A549 (cell line): Measurements from ENCODE around the gene C2orf68. TPM values are rescaled to one million over a fixed set of nuclear protein-coding genes. Genes with fewer than 3 reads are reported as not detected.

Experiments used
- ATAC-seq, 2 experiments: fragments of 200-7000 bp in 1 of 2; fragments of >200 bp in 1 of 2; cut with Nextera tagmentation in 1 of 2; cut with Tn5 transposase in 1 of 2; 3 replicates each; pipeline versions ENCODE4 v1.8.0 to v1.9.1; 2018 to 2020; ENCODE audit warnings: mild to moderate bottlenecking in 1 of 2, moderate library complexity in 1 of 2
- CTCF ChIA-PET: fragments of 300-600 bp; sonication (Branson Sonifier 250); formaldehyde crosslinking; extraction: SDS; loops from one replicate; lab custom pipeline; 2021; ENCODE audit warnings: antibody characterized with exemption, inconsistent platforms; lab: Yijun Ruan, JAX
- POLR2A ChIA-PET: fragments of 350-600 bp; formaldehyde crosslinking; extraction: SDS; loops from one replicate; lab custom pipeline; 2021; ENCODE audit warnings: antibody characterized with exemption, inconsistent platforms; lab: Yijun Ruan, JAX
- DNase-seq, 2 experiments: peaks; one replicate each; pipeline versions ENCODE4 v3.0.0 to v3.0.0-alpha.2; 2011 to 2016; ENCODE audit warnings: low read depth in 1 of 2, low spot score in 1 of 2
- FAIRE-seq: peaks from 2 replicates; lab custom pipeline; 2011; peaks lifted over from hg19 to GRCh38; lab: Jason Lieb, UNC
- H3K27ac ChIP-seq, 2 experiments: fragments of >200 bp; sonication (Bioruptor Twin); formaldehyde crosslinking; 3 replicates each; pipeline ENCODE4 v1.5.1; 2016 to 2017
- H3K4me1 ChIP-seq: fragments of >200 bp; sonication (Bioruptor Twin); formaldehyde crosslinking; 3 replicates; pipeline ENCODE4 v1.6.1; 2016
- H3K4me2 ChIP-seq: fragments of >200 bp; sonication (Bioruptor Twin); formaldehyde crosslinking; 3 replicates; pipeline ENCODE4 v1.6.1; 2016
- H3K4me3 ChIP-seq: fragments of >200 bp; sonication (Bioruptor Twin); formaldehyde crosslinking; 3 replicates; pipeline ENCODE4 v1.5.1; 2016
- H3K9me3 ChIP-seq: fragments of >200 bp; sonication (Bioruptor Twin); formaldehyde crosslinking; 3 replicates; pipeline ENCODE4 v1.6.1; 2016
- CEBPB ChIP-seq, 2 experiments: fragments of >200 bp in 1 of 2; sonication (Bioruptor Twin) in 1 of 2; formaldehyde crosslinking in 1 of 2; IDR thresholded peaks; 2 replicates each; pipeline ENCODE4 v1.6.1; 2012 to 2016
- E2F6 ChIP-seq: IDR thresholded peaks from 2 replicates; pipeline ENCODE4 v1.6.1; 2012; ENCODE audit warnings: low read depth, borderline replicate concordance
- ESRRA ChIP-seq: fragments of 150-350 bp; IDR thresholded peaks from 2 replicates; pipeline ENCODE4 v1.6.1; 2014; ENCODE audit warnings: mild to moderate bottlenecking, low read length, borderline replicate concordance
- FOSL2 ChIP-seq, 2 experiments: fragments of 450-650 bp in 1 of 2; fragments of >200 bp in 1 of 2; sonication (Bioruptor Twin) in 1 of 2; formaldehyde crosslinking; IDR thresholded peaks; 2 replicates each; pipeline versions ENCODE4 v1.5.0 to v1.6.1; 2016 to 2020; ENCODE audit warnings: mild to moderate bottlenecking in 1 of 2, moderate library complexity in 1 of 2
- HEYL ChIP-seq: fragments of 250-450 bp; sonication (Bioruptor Pico); IDR thresholded peaks from 2 replicates; pipeline ENCODE4 v1.8.0; 2021; ENCODE audit warnings: mild to moderate bottlenecking, moderate library complexity
- HOXA7 ChIP-seq: fragments of 250-450 bp; sonication (Bioruptor Pico); IDR thresholded peaks from 2 replicates; pipeline ENCODE4 v1.5.0; 2020; ENCODE audit warnings: mild to moderate bottlenecking, moderate library complexity
- HOXB5 ChIP-seq: fragments of 250-450 bp; sonication (Bioruptor Pico); IDR thresholded peaks from 2 replicates; pipeline ENCODE4 v1.5.0; 2020; ENCODE audit warnings: mild to moderate bottlenecking, moderate library complexity
- JUN ChIP-seq, 2 experiments: fragments of >200 bp; sonication (Bioruptor Twin); formaldehyde crosslinking; IDR thresholded peaks; 2 replicates in 1 of 2; 3 replicates in 1 of 2; pipeline ENCODE4 v1.6.1; 2016 to 2017
- MAX ChIP-seq: IDR thresholded peaks from 2 replicates; pipeline ENCODE4 v1.6.1; 2012
- NPAS2 ChIP-seq: fragments of 250-450 bp; sonication (Bioruptor Pico); IDR thresholded peaks from 2 replicates; pipeline ENCODE4 v1.8.0; 2022; ENCODE audit warnings: mild to moderate bottlenecking, moderate library complexity, borderline replicate concordance
- PHF8 ChIP-seq: fragments of 200-600 bp; sonication (generic); IDR thresholded peaks from 2 replicates; pipeline ENCODE4 v1.6.1; 2016; ENCODE audit warnings: low read depth, mild to moderate bottlenecking, antibody characterized with exemption, moderate library complexity, borderline replicate concordance
- REST ChIP-seq: fragments of 200-600 bp; sonication (generic); IDR thresholded peaks from 2 replicates; pipeline ENCODE4 v1.6.1; 2016; ENCODE audit warnings: antibody characterized with exemption, mild to moderate bottlenecking, moderate library complexity
- RNF2 ChIP-seq: fragments of 200-600 bp; sonication (generic); IDR thresholded peaks from 2 replicates; pipeline ENCODE4 v1.6.1; 2016; ENCODE audit warnings: low read depth, mild to moderate bottlenecking, antibody characterized with exemption, moderate library complexity, borderline replicate concordance
- ZC3H11A ChIP-seq: fragments of 450-650 bp; IDR thresholded peaks from 2 replicates; pipeline ENCODE4 v1.6.1; 2014; ENCODE audit warnings: antibody characterized with exemption, mild to moderate bottlenecking
- ZSCAN20 ChIP-seq: fragments of 250-450 bp; sonication (Bioruptor Pico); IDR thresholded peaks from 2 replicates; pipeline ENCODE4 v1.8.0; 2022; ENCODE audit warnings: mild to moderate bottlenecking, moderate library complexity
- WGBS: methylation state at CpG from one replicate; pipeline ENCODE4 v1.1.6; 2017; ENCODE audit errors: missing lambda C conversion rate; 5-methylcytosine and 5-hydroxymethylcytosine counted together
- polyA plus RNA-seq, 4 experiments: library from polyadenylated mRNA; depleted of rRNA in 3 of 4; stranded (reverse); fragments of >200 nt; fragmentation: RNase III in 1 of 4; extraction: RNeasy Plus Mini Kit Qiagen cat#74134 plus additional on column Dnase treatment in 1 of 4; gene quantifications; 2 replicates in 3 of 4; 3 replicates in 1 of 4; pipeline ENCODE4 v1.2.3, GENCODE V29; 2011 to 2017

C2orf68 gene
- polyA plus RNA-seq, 2 of the 4 experiments (the other 2 are of a cell fraction) = 25.9 to 48.3 TPM

GRCh38 chr2:85635011-85635410 lies 23.1 kb upstream of the C2orf68 start:
- FAIRE-seq (no peak), ATAC-seq (no peak), DNase-seq (no peak)
- Histone ChIP-seq H3K27ac (no peak overlapping the region), H3K4me3 (no peak overlapping the region), H3K4me2 (no peak overlapping the region), H3K4me1 (peaks cover 3% of the 10 kb centered on the region; the same call in 1 of the 3 replicates)
- 88% methylated on average over 8 of the region's 8 CpGs for WGBS
- no peak for TF ChIP-seq ZSCAN20 (CRISPR knock-in tag)
- no peak for TF ChIP-seq HEYL (CRISPR knock-in tag)
- TF ChIP-seq HOXA7 (CRISPR knock-in tag) = no peak
- no peak for TF ChIP-seq NPAS2 (CRISPR knock-in tag)
- TF ChIP-seq CEBPB (IDR thresholded peaks at IDR 0.05) = no peak
- TF ChIP-seq E2F6 = no peak
- TF ChIP-seq MAX = no peak
- no peak for TF ChIP-seq JUN (IDR thresholded peaks at IDR 0.05)
- no peak for TF ChIP-seq PHF8
- TF ChIP-seq RNF2 = no peak
- TF ChIP-seq HOXB5 (CRISPR knock-in tag) = no peak
- no peak for TF ChIP-seq ESRRA
- TF ChIP-seq, all 56 proteins: peak for 0
- no peaks in the 10 kb centered on the region for H3K9me3 ChIP-seq
- CTCF ChIA-PET = interaction anchor here (1.0 to 12.2 kb wide), 10 partner anchors 13 to 254 kb away, joined by 3 to 241 read pairs (median 21); partner anchors contain the start of genes ST3GAL5 and USP39
- POLR2A ChIA-PET = no interaction called here

GRCh38 chr2:85631316-85631715 lies 19.4 kb upstream of the C2orf68 start:
- ATAC-seq = no peak
- no peak overlapping the region for H3K4me3 ChIP-seq
- H3K4me2 ChIP-seq = no peak overlapping the region
- DNase-seq = no peak
- ChIA-PET CTCF (interaction anchor here (0.6 to 12.2 kb wide), 10 partner anchors 9 to 1135 kb away, joined by 3 to 241 read pairs (median 4); partner anchors contain the start of gene USP39), POLR2A (interaction anchor here (0.6 kb wide), 1 partner anchor 11 kb away, joined by 3 read pairs; no protein-coding TSS in a partner anchor)
- 94% methylated on average over 3 of the region's 3 CpGs for WGBS
- no peak overlapping the region for H3K27ac ChIP-seq
- H3K4me1 ChIP-seq = no peaks in the 10 kb centered on the region; the same call in 2 of the 3 replicates
- H3K9me3 ChIP-seq = no peaks in the 10 kb centered on the region
- TF ChIP-seq ESRRA = no peak
- no peak for TF ChIP-seq MAX
- TF ChIP-seq E2F6 = no peak
- no peak for TF ChIP-seq NPAS2 (CRISPR knock-in tag)
- TF ChIP-seq REST = no peak
- TF ChIP-seq PHF8 = no peak
- TF ChIP-seq HOXB5 (CRISPR knock-in tag) = no peak
- no peak for TF ChIP-seq CEBPB (IDR thresholded peaks at IDR 0.05)
- no peak for TF ChIP-seq FOSL2 (IDR thresholded peaks at IDR 0.05)
- TF ChIP-seq FOSL2 (CRISPR knock-in tag; IDR thresholded peaks at IDR 0.05) = no peak
- TF ChIP-seq ZC3H11A = no peak
- FAIRE-seq = no peak
